Posterior vena cava (tissue), 2 donors: ENCODE measurements around the gene SPRY4. TPM values are rescaled to one million over a fixed set of nuclear protein-coding genes. Genes with fewer than 3 reads are reported as not detected.
"Not testable (repeated sequence)": the region's sequence is repeated elsewhere in the genome, so short reads cannot be mapped to it uniquely, and the experiment has no call there.

Experiments used
- DNase-seq: peaks from one replicate; pipeline ENCODE4 v3.0.0-alpha.2; 2020; ENCODE audit warnings: low spot score
- intact Hi-C, 2 donors: fragments of 100-400 bp; cut with DNase I; formaldehyde crosslinking; loops; one replicate each; pipeline versions ENCODE4 v1.14.1 to v1.14.2; 2022 to 2023
- total RNA-seq, 2 donors: library from RNA; stranded (reverse); fragmentation: NEBNext Ultra II Directional; extraction: Animal tissue kit (Norgen Biotek cat#: 25700); gene quantifications; one replicate each; pipeline ENCODE4 v1.2.1, GENCODE V29; 2021
- donor health status: DM: yes; HTN: yes; CAD: no.
- donor health status: DM: yes; HTN: yes; CAD: no.

Gene SPRY4
- total RNA-seq, 2 donors from 2014 or later = 12.5 to 20.7 TPM

GRCh38 chr5:142342128-142342981, 17.5 kb upstream of the SPRY4 start:
- DNase-seq = no peak
- intact Hi-C loops = no loop called here

GRCh38 chr5:142339781-142340180, 15.0 kb upstream of the SPRY4 start:
- DNase-seq = no peak
- intact Hi-C loops = no loop called here

GRCh38 chr5:142334538-142334937, 9.7 kb upstream of the SPRY4 start:
- no peak for DNase-seq
- intact Hi-C loops = no loop called here

- intact Hi-C loops, DNase-seq: not testable (repeated sequence)
Measured at GRCh38 chr5:142333749-142334148, 8.9 kb upstream of the SPRY4 start.

- intact Hi-C loops = no loop called here
- no peak for DNase-seq
Measured at GRCh38 chr5:142330444-142330843, 5.6 kb upstream of the SPRY4 start.

- no peak for DNase-seq
- intact Hi-C loops = no loop called here
Measured at GRCh38 chr5:142330026-142330425, 5.2 kb upstream of the SPRY4 start.

GRCh38 chr5:142327111-142327842, 2.5 kb upstream of the SPRY4 start:
- intact Hi-C loops = no loop called here
- DNase-seq = no peak

GRCh38 chr5:142326480-142326938, 1.7 kb upstream of the SPRY4 start:
- intact Hi-C loops = no loop called here
- DNase-seq = no peak

GRCh38 chr5:142325725-142326479, 1.1 kb upstream of the SPRY4 start:
- DNase-seq = peak; percentile 88
- intact Hi-C loops = no loop called here

GRCh38 chr5:142324136-142324870, 518 bp downstream of the SPRY4 start:
- peak; percentile 89 for DNase-seq
- intact Hi-C loops = loop anchor here in 1 of 2 donors (5.0 kb wide), 1 partner anchor 172 kb away; no protein-coding TSS in a partner anchor

GRCh38 chr5:142323480-142324135, 1.2 kb downstream of the SPRY4 start:
- intact Hi-C loops = loop anchor here in 1 of 2 donors (5.0 kb wide), 1 partner anchor 171 kb away; no protein-coding TSS in a partner anchor
- DNase-seq = no peak

- intact Hi-C loops = loop anchor here in 1 of 2 donors (5.0 kb wide), 1 partner anchor 171 kb away; no protein-coding TSS in a partner anchor
- no peak for DNase-seq
Measured at GRCh38 chr5:142322747-142323479, 1.9 kb downstream of the SPRY4 start.

- intact Hi-C loops = loop anchor here in 1 of 2 donors (5.0 kb wide), 1 partner anchor 170 kb away; no protein-coding TSS in a partner anchor
- DNase-seq = no peak
Measured at GRCh38 chr5:142322403-142322746, 2.4 kb downstream of the SPRY4 start.

GRCh38 chr5:142320851-142321560, 3.8 kb downstream of the SPRY4 start:
- intact Hi-C loops = loop anchor here in 1 of 2 donors (5.0 kb wide), 1 partner anchor 169 kb away; no protein-coding TSS in a partner anchor
- DNase-seq = no peak

- DNase-seq = no peak
- intact Hi-C loops = loop anchor here in 1 of 2 donors (5.0 kb wide), 1 partner anchor 168 kb away; no protein-coding TSS in a partner anchor
Measured at GRCh38 chr5:142320430-142320738, 4.4 kb downstream of the SPRY4 start.

GRCh38 chr5:142319560-142320429, 5.0 kb downstream of the SPRY4 start:
- no peak for DNase-seq
- intact Hi-C loops = loop anchor here in 1 of 2 donors (5.0 kb wide), 1 partner anchor 167 kb away; no protein-coding TSS in a partner anchor
